ENCODE data around the gene ANKFN1. TPM values are rescaled to one million over a fixed set of nuclear protein-coding genes. Genes with fewer than 3 reads are reported as not detected.

Gene ANKFN1
- total and polyA plus RNA-seq, 5 donors: 0.02 to 0.15 (median 0.11) TPM; not detected in 2

DNA sequence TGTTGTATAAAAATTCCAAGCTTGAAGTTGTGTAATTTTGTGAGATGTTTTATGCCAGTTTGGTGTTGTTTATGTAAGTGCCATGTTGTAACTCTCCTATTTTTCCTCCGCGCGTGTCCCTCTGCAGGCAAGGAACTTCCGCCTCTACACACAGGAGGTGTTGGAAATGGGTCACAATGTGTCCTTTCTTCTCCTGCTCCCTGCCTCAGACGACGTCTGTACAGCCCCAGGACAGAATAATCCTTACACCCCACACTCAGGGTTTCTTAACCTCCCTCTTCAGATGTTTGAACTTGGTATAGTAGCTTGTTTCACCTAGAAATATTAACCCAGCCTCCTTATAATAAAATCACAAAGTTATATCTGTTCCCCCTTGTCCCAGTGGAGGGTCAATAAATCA is 329.0 kb downstream of the ANKFN1 start:
- intact Hi-C loops (cut with DNase I): loop anchor here in 2 of 4 donors (5.0 to 10.0 kb wide), 2 partner anchors 635 to 637 kb away; no protein-coding TSS in a partner anchor
- WGBS: 84% methylated on average over 6 of the region's 6 CpGs
- no peak overlapping the region for H3K27ac ChIP-seq (ENCODE audit: low read length)
- no peaks in the 10 kb centered on the region for H3K9me3 ChIP-seq (ENCODE audit: control insufficient read depth, low read length)
- no peaks in the 10 kb centered on the region for H3K27me3 ChIP-seq (ENCODE audit: control insufficient read depth, insufficient read depth)
- no peak for DNase-seq
- H3K4me3 ChIP-seq (ENCODE audit: low read length): no peak overlapping the region
- ATAC-seq: no peak
- H3K4me1 ChIP-seq (ENCODE audit: control insufficient read depth, insufficient read depth, low read length): no peaks in the 10 kb centered on the region

DNA sequence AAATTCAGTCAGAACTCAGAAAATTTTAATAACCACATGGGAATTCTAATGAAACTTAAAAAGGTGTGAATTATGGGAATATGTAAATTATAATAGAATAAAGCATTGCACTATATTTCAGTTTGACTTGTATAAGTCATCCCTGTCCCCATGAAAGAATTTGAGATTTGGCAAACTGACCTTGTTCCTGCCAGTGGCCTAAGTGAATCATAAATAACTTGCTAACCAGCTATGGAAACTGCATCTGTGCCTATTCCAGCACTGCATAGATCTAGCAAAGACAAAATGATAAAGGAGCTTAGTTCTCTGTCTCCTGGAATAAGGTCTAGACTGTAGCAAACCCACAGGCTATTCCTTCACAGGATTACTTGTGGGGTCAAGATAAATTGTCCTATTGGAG is 333.5 kb downstream of the ANKFN1 start:
- no peak for DNase-seq
- no peaks in the 10 kb centered on the region for H3K27me3 ChIP-seq (ENCODE audit: control insufficient read depth, insufficient read depth)
- intact Hi-C loops (cut with DNase I): loop anchor here in 1 of 4 donors (10.0 kb wide), 1 partner anchor 642 kb away; no protein-coding TSS in a partner anchor
- no peak overlapping the region for H3K27ac ChIP-seq (ENCODE audit: low read length)
- no peak overlapping the region for H3K4me3 ChIP-seq (ENCODE audit: low read length)
- ATAC-seq: no peak
- no peaks in the 10 kb centered on the region for H3K9me3 ChIP-seq (ENCODE audit: control insufficient read depth, low read length)
- H3K4me1 ChIP-seq (ENCODE audit: control insufficient read depth, insufficient read depth, low read length): no peaks in the 10 kb centered on the region

DNA sequence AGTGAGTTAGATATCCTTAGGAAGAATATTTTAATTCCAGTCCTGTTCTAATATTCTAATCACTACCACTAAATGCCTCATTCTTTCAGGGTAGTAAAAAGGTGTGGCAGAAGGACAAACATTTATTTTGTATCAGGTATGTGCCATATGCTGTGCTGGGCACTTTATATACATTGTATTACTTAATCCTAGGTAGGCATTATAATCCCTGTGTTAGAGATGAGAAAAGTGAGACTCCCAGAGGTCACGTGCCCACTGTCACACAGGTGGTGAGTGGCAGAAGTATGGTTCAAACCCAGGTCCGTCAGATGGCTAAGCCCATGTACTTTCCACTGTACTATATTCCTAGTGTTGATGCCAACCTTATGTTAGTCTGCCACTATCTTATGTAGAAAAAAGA is 335.5 kb downstream of the ANKFN1 start:
- Histone ChIP-seq H3K4me1 (ENCODE audit: control insufficient read depth, insufficient read depth, low read length) (no peaks in the 10 kb centered on the region), H3K9me3 (ENCODE audit: control insufficient read depth, low read length) (no peaks in the 10 kb centered on the region), H3K4me3 (ENCODE audit: low read length) (no peak overlapping the region), H3K27me3 (ENCODE audit: control insufficient read depth, insufficient read depth) (no peaks in the 10 kb centered on the region), H3K27ac (ENCODE audit: low read length) (no peak overlapping the region)
- ATAC-seq: no peak
- WGBS: 81% methylated on average over 2 of the region's 2 CpGs
- intact Hi-C loops (cut with DNase I): loop anchor here in 1 of 4 donors (10.0 kb wide), 1 partner anchor 644 kb away; no protein-coding TSS in a partner anchor
- no peak for DNase-seq

DNA sequence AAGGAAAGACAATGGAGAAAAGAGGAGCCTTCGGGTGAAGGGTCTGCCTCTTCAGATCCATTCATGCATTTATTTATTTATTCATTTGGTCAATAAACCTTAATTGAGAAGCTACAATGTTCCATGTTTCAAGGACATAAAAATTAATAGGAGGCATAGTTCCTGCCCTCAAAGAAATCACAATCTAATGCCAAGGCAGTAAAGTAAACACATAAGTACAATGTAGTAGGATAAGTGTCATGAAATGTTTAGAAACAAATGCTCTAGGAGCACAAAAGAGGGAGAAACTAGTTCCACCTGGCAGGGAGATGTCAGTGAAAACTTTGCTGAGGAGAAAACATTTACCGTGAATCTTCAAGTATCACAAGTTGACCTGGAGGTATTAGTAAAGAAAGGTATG is 336.7 kb downstream of the ANKFN1 start:
- Histone ChIP-seq H3K4me3 (ENCODE audit: low read length) (no peak overlapping the region), H3K9me3 (ENCODE audit: control insufficient read depth, low read length) (no peaks in the 10 kb centered on the region), H3K27ac (ENCODE audit: low read length) (no peak overlapping the region), H3K4me1 (ENCODE audit: control insufficient read depth, insufficient read depth, low read length) (no peaks in the 10 kb centered on the region), H3K27me3 (ENCODE audit: control insufficient read depth, insufficient read depth) (no peaks in the 10 kb centered on the region)
- no peak for ATAC-seq
- DNase-seq: no peak
- intact Hi-C loops (cut with DNase I): loop anchor here in 1 of 4 donors (10.0 kb wide), 1 partner anchor 645 kb away; no protein-coding TSS in a partner anchor
- WGBS: 72% methylated on average over 2 of the region's 2 CpGs

DNA sequence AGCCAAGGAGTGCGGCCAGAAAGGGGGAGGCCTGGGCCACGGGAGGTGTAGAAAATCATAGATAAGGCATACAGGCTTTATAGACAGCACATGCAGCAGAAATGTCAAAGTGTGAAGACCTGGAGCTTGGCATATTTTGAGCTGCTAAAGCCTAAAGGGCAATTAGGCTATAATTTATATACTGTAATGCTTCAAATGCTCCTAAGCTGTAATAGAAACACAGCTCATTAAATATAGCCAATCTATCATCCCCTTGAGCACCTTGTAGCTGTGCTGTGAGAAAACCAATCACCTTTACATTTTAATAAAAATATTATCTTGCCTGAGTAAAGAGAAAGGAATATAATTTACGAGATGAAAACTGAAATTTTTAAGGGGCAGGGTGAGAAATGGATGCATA is 342.3 kb downstream of the ANKFN1 start:
- no peaks in the 10 kb centered on the region for H3K9me3 ChIP-seq (ENCODE audit: control insufficient read depth, low read length)
- 59% methylated on average over 3 of the region's 3 CpGs for WGBS
- no peak for DNase-seq
- H3K27ac ChIP-seq (ENCODE audit: low read length): no peak overlapping the region
- H3K4me3 ChIP-seq (ENCODE audit: low read length): no peak overlapping the region
- H3K27me3 ChIP-seq (ENCODE audit: control insufficient read depth, insufficient read depth): no peaks in the 10 kb centered on the region
- no peak for ATAC-seq
- intact Hi-C loops (cut with DNase I): no loop called here
- H3K4me1 ChIP-seq (ENCODE audit: control insufficient read depth, insufficient read depth, low read length): no peaks in the 10 kb centered on the region

DNA sequence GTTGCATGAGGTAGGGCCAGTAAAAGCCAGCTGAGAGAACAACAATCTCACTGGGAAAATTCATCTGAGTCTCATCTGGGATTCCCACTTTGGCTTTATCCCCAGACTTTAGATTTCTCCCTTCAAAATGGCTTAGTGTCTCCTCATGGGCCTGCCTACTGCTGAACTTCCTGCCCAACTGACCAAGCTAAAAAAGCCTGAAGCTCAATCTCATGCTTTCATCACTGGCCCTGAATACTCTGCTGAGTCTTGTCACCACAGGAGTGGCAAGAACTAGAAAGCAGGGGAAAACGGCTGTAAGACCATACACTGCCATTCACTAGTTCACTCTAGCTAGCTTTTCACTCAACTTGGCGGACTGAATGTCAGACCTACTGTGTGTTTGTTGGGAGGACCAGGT is 343.9 kb downstream of the ANKFN1 start:
- Histone ChIP-seq H3K27me3 (ENCODE audit: control insufficient read depth, insufficient read depth) (no peaks in the 10 kb centered on the region), H3K27ac (ENCODE audit: low read length) (no peak overlapping the region), H3K9me3 (ENCODE audit: control insufficient read depth, low read length) (no peaks in the 10 kb centered on the region), H3K4me1 (ENCODE audit: control insufficient read depth, insufficient read depth, low read length) (no peaks in the 10 kb centered on the region), H3K4me3 (ENCODE audit: low read length) (no peak overlapping the region)
- no peak for DNase-seq
- intact Hi-C loops (cut with DNase I): no loop called here
- no peak for ATAC-seq
- WGBS: 76% methylated on average over 2 of the region's 2 CpGs

DNA sequence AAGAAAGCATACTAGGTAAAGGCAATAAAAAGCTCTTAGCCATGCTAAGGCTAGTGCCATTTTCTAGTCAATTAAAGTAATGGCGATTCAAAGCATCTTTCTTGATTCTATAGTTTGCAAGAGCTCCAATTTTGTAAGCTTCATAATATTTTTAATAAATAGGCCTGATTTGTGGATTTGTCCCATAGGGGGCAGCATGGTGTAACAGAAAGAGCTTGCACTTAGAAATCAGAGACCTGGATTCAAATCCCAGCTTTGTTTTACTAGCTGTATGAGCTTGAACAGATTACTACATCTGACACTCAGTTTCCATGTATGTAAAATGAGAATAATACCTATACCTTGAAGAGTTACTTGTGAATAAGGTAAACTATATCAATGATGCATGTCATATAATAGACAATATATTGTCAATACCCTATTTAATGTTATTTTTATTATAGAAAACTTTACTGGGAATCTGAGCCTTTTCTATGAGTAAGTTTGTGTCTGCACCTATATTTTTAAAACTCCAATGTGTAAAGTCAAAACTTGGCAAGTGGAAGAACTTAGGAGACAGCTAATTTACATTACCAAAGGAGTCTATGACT is 346.6 kb downstream of the ANKFN1 start:
- no peak for ATAC-seq
- WGBS: 60% methylated on average over 1 of the region's 1 CpG
- H3K4me3 ChIP-seq (ENCODE audit: low read length): no peak overlapping the region
- H3K27ac ChIP-seq (ENCODE audit: low read length): no peak overlapping the region
- DNase-seq: no peak
- intact Hi-C loops (cut with DNase I): loop anchor here in 2 of 4 donors (10.0 kb wide), 1 partner anchor 215 kb away; no protein-coding TSS in a partner anchor
- H3K4me1 ChIP-seq (ENCODE audit: control insufficient read depth, insufficient read depth, low read length): no peaks in the 10 kb centered on the region
- H3K27me3 ChIP-seq (ENCODE audit: control insufficient read depth, insufficient read depth): no peaks in the 10 kb centered on the region
- no peaks in the 10 kb centered on the region for H3K9me3 ChIP-seq (ENCODE audit: control insufficient read depth, low read length)

DNA sequence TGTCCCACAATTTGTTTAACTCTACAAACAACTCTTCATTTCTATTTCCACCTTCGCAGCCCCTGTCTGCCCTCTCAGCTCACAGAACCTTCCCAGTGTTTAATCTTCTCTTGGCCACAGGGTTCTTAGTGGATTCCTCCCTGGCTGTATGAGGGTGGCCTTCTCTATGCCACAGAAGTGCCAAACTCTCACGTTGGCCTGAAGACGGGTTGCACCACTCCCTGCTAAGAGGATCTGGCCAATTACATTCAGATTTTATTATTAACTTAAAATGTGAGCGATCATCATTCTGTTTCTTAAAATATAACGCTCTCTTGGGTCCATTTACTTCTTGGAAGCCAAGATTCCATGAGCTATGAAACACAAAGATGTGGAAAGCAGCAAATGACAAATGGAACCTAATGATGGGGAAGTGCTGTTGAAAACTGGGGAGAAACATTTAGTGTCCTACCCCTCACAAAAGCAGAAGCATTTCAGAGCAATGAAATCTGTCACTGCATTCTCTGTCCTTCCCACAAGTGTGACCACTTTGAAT is 348.9 kb downstream of the ANKFN1 start:
- intact Hi-C loops (cut with DNase I): loop anchor here in 2 of 4 donors (10.0 kb wide), 1 partner anchor 213 kb away; no protein-coding TSS in a partner anchor
- WGBS: 57% methylated on average over 5 of the region's 5 CpGs

DNA sequence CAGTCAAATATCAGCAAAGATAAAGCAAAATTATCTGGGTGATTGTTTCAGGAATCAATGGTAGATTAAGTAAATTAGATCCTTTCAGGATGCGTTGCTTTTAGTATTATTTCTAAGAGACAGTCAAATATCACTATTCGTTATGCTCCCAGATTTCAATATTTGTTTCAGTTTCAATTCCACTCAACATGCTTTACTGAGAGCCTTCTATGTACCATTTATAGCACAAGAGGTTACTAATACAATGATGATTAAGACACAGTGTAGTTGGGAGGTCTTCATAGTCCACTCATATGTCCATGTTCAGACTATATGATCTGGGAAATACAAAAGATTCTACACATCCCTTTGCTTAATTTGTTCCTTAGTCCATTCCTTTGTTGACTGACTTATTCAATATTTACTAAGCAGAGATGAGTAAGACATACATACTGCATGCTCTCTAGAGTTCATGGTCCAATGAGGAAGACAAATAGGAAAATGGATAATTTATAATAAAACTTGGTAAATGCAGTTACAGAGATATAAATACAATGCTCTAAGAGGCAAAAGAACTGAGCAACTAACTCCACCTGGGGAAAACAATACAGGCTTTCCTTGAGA is 352.0 kb downstream of the ANKFN1 start:
- no peak for DNase-seq
- Histone ChIP-seq H3K4me1 (ENCODE audit: control insufficient read depth, insufficient read depth, low read length) (no peaks in the 10 kb centered on the region), H3K27ac (ENCODE audit: low read length) (no peak overlapping the region), H3K9me3 (ENCODE audit: control insufficient read depth, low read length) (no peaks in the 10 kb centered on the region), H3K27me3 (ENCODE audit: control insufficient read depth, insufficient read depth) (no peaks in the 10 kb centered on the region), H3K4me3 (ENCODE audit: low read length) (no peak overlapping the region)
- intact Hi-C loops (cut with DNase I): loop anchor here in 2 of 4 donors (10.0 kb wide), 1 partner anchor 210 kb away; no protein-coding TSS in a partner anchor
- 92% methylated on average over 2 of the region's 2 CpGs for WGBS
- ATAC-seq: no peak

More for the DNA sequence above, 348.9 kb downstream of the ANKFN1 start:
- DNase-seq (no peak), ATAC-seq (no peak)
- no peaks in the 10 kb centered on the region for H3K27me3 ChIP-seq (ENCODE audit: control insufficient read depth, insufficient read depth)
- H3K27ac ChIP-seq (ENCODE audit: low read length): no peak overlapping the region
- no peaks in the 10 kb centered on the region for H3K9me3 ChIP-seq (ENCODE audit: control insufficient read depth, low read length)
- no peak overlapping the region for H3K4me3 ChIP-seq (ENCODE audit: low read length)
- no peaks in the 10 kb centered on the region for H3K4me1 ChIP-seq (ENCODE audit: control insufficient read depth, insufficient read depth, low read length)

DNA sequence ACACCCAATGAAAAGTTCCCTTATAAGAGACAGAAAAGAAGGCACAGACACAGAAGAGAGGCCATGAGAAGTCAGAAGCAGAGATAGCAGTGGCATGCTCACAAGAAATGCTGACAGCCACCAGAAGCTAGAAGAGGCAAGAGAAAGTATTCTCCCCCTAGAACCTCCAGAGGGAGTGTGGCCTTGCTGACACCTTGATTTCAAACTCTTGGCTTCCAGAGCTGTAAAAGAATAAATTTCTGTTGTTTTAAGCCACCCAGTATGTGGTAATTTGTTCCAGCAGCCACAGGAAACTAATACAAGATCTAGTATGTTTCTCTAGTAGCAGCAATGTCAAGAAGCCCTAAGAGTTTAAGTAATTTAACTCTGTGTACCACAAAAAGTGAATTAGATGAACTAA is 353.1 kb downstream of the ANKFN1 start:
- no peak for ATAC-seq
- Histone ChIP-seq H3K27ac (ENCODE audit: low read length) (no peak overlapping the region), H3K9me3 (ENCODE audit: control insufficient read depth, low read length) (no peaks in the 10 kb centered on the region), H3K27me3 (ENCODE audit: control insufficient read depth, insufficient read depth) (no peaks in the 10 kb centered on the region), H3K4me1 (ENCODE audit: control insufficient read depth, insufficient read depth, low read length) (no peaks in the 10 kb centered on the region), H3K4me3 (ENCODE audit: low read length) (no peak overlapping the region)
- intact Hi-C loops (cut with DNase I): loop anchor here in 2 of 4 donors (10.0 kb wide), 1 partner anchor 208 kb away; no protein-coding TSS in a partner anchor
- no peak for DNase-seq

All from right cardiac atrium (tissue), 5 donors.